K562 (cell line): Measurements from ENCODE around the gene CDK11B. TPM values are rescaled to one million over a fixed set of nuclear protein-coding genes. Genes with fewer than 3 reads are reported as not detected.

ENCODE experiments used
- ATF1 ChIP-seq, 2 experiments: fragments of 450-650 bp in 1 of 2; IDR thresholded peaks; 2 replicates each; pipeline ENCODE4 v1.6.1; 2016; ENCODE audit warnings: missing compliant biosample characterization in 1 of 2, missing genetic modification characterization in 1 of 2
- FIP1L1 ChIP-seq: fragments of 200-400 bp; formaldehyde crosslinking; IDR thresholded peaks from 2 replicates; pipeline ENCODE4 v1.6.1; 2018; ENCODE audit warnings: mild to moderate bottlenecking, low read depth, low read length; ENCODE audit not compliant: poor library complexity, severe bottlenecking
- FOXP1 ChIP-seq: sonication (generic); formaldehyde crosslinking; IDR thresholded peaks from 2 replicates; pipeline ENCODE4 v1.8.0; 2022; ENCODE audit warnings: mild to moderate bottlenecking, missing genetic modification reagents
- GATAD2B ChIP-seq: fragments of 450-650 bp; IDR thresholded peaks from 2 replicates; pipeline ENCODE4 v1.6.1; 2017; ENCODE audit warnings: mild to moderate bottlenecking, borderline replicate concordance
- LCOR ChIP-seq: sonication (generic); formaldehyde crosslinking; IDR thresholded peaks from 2 replicates; pipeline ENCODE4 v1.8.0; 2022; ENCODE audit warnings: mild to moderate bottlenecking, missing genetic modification reagents
- LEF1 ChIP-seq: fragments of 450-650 bp; IDR thresholded peaks from 2 replicates; pipeline ENCODE4 v1.6.1; 2016; ENCODE audit warnings: mild to moderate bottlenecking
- MTA3 ChIP-seq: fragments of 450-650 bp; formaldehyde crosslinking; IDR thresholded peaks from 2 replicates; pipeline ENCODE4 v1.6.1; 2017; ENCODE audit warnings: mild to moderate bottlenecking, borderline replicate concordance
- RBFOX2 ChIP-seq: fragments of 200-400 bp; formaldehyde crosslinking; IDR thresholded peaks from 2 replicates; pipeline ENCODE4 v1.6.1; 2017; ENCODE audit warnings: low read depth, mild to moderate bottlenecking, low read length, moderate library complexity
- SRSF3 ChIP-seq: fragments of 200-400 bp; formaldehyde crosslinking; IDR thresholded peaks from 2 replicates; pipeline ENCODE4 v1.6.1; 2016; ENCODE audit warnings: mild to moderate bottlenecking, low read length, moderate library complexity; ENCODE audit not compliant: insufficient read depth
- U2AF2 ChIP-seq: fragments of 200-400 bp; formaldehyde crosslinking; optimal IDR thresholded peaks from 2 replicates; pipeline ENCODE3; 2017; ENCODE audit warnings: low read depth, mild to moderate bottlenecking, low read length
- ZBTB9 ChIP-seq: fragments of 450-650 bp; formaldehyde crosslinking; IDR thresholded peaks from 2 replicates; pipeline ENCODE4 v1.4.0; 2020; ENCODE audit warnings: mild to moderate bottlenecking, moderate library complexity
- ZFPM2 ChIP-seq: fragments of 250-450 bp; sonication (Bioruptor Pico); IDR thresholded peaks from 2 replicates; pipeline ENCODE4 v1.5.1; 2022; ENCODE audit warnings: mild to moderate bottlenecking
- ZNF124 ChIP-seq: sonication (generic); formaldehyde crosslinking; IDR thresholded peaks from 2 replicates; pipeline ENCODE4 v1.8.1; 2022; ENCODE audit warnings: missing genetic modification reagents
- ZNF232 ChIP-seq: sonication (generic); formaldehyde crosslinking; IDR thresholded peaks from 2 replicates; pipeline ENCODE4 v1.8.0; 2022; ENCODE audit warnings: mild to moderate bottlenecking, missing genetic modification reagents
- ZNF407 ChIP-seq: fragments of 450-650 bp; IDR thresholded peaks from 2 replicates; pipeline ENCODE4 v1.6.1; 2016; ENCODE audit warnings: low read depth
- polyA plus RNA-seq, 8 experiments: library from polyadenylated mRNA; depleted of rRNA in 4 of 8; stranded (reverse) in 5 of 8; unstranded in 3 of 8; fragments of >200 nt; fragmentation: Nextera tagmentation in 2 of 8; fragmentation: Illumina TruSeq in 1 of 8; extraction: Ambion mirVana in 2 of 8; extraction: Trizol in 1 of 8; gene quantifications; 2 replicates each; pipeline versions ENCODE4 v1.2.1 to v1.2.3, GENCODE V29; 2011 to 2014; ENCODE audit warnings: inconsistent platforms in 1 of 8, missing spikeins in 1 of 8
- total RNA-seq, 7 experiments: library from RNA; depleted of rRNA in 6 of 7; stranded (reverse); fragments of >200 nt in 6 of 7; fragmentation: Illumina TruSeq in 2 of 7; extraction: Trizol in 2 of 7; gene quantifications; 2 replicates each; pipeline versions ENCODE4 v1.2.1 to v1.2.3, GENCODE V29; 2011 to 2021; ENCODE audit warnings: low replicate concordance in 1 of 7
- TF ChIP-seq, protein P1 (sequence below): sonication (generic); formaldehyde crosslinking; IDR thresholded peaks from 2 replicates; pipeline ENCODE4 v1.8.0; 2022; ENCODE audit warnings: mild to moderate bottlenecking, low read depth, missing genetic modification reagents

CDK11B gene
- total and polyA plus RNA-seq, 9 of the 15 experiments (the other 6 are each of a cell fraction or from before 2014, with no cell fraction given): 2.8 to 52.2 (median 19.5) TPM

- no peak for TF ChIP-seq SRSF3
- no peak for TF ChIP-seq ATF1 (CRISPR knock-in tag; IDR thresholded peaks at IDR 0.05)
- TF ChIP-seq ATF1 (tag; IDR thresholded peaks at IDR 0.05): no peak
- no peak for TF ChIP-seq GATAD2B
- TF ChIP-seq LEF1: no peak
- TF ChIP-seq ZBTB9 (CRISPR knock-in tag): no peak
- TF ChIP-seq U2AF2: no peak
- TF ChIP-seq ZNF232 (CRISPR knock-in tag): 0 out of 2 replicates have a peak, but pooled peaks have one; percentile 40
- TF ChIP-seq MTA3: no peak
- peak; percentile 39; the same call in 1 of the 2 replicates for TF ChIP-seq ZNF124 (CRISPR knock-in tag)
- TF ChIP-seq ZNF407: no peak
- no peak for TF ChIP-seq FIP1L1
- no peak for TF ChIP-seq FOXP1 (CRISPR knock-in tag)
- TF ChIP-seq LCOR (CRISPR knock-in tag): no peak
- TF ChIP-seq, protein P1, sequence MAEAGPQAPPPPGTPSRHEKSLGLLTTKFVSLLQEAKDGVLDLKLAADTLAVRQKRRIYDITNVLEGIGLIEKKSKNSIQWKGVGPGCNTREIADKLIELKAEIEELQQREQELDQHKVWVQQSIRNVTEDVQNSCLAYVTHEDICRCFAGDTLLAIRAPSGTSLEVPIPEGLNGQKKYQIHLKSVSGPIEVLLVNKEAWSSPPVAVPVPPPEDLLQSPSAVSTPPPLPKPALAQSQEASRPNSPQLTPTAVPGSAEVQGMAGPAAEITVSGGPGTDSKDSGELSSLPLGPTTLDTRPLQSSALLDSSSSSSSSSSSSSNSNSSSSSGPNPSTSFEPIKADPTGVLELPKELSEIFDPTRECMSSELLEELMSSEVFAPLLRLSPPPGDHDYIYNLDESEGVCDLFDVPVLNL (CRISPR knock-in tag): no peak
- TF ChIP-seq RBFOX2: peak; percentile 29; the same call in 1 of the 2 replicates
- no peak for TF ChIP-seq ZFPM2 (CRISPR knock-in tag)
These were observed 60.6 kb downstream of the CDK11B start (continued) for GRCh38 chr1:1598051-1598719.
